Stomach (tissue), 9 donors: ENCODE measurements around the gene NXPH2. TPM values are rescaled to one million over a fixed set of nuclear protein-coding genes. Genes with fewer than 3 reads are reported as not detected.

Source experiments
- DNase-seq, 2 donors: peaks; one replicate each; pipeline versions ENCODE4 v3.0.0 to v3.0.0-alpha.2; 2013 to 2019
- H3K27ac ChIP-seq, 5 donors: fragments of 200-600 bp in 4 of 5; sonication (generic) in 4 of 5; one replicate each; pipeline ENCODE4 v1.5.1; 2013 to 2019; ENCODE audit warnings: mild to moderate bottlenecking in 1 of 5, moderate library complexity in 1 of 5
- H3K27me3 ChIP-seq, 3 donors: fragments of 200-600 bp; sonication (generic); one replicate each; pipeline ENCODE4 v1.5.1; 2017 to 2019; ENCODE audit warnings: mixed run types in 1 of 3
- H3K36me3 ChIP-seq, 4 donors: fragments of 200-600 bp; sonication (generic); 1 replicate in 3 of 4; 2 replicates in 1 of 4; pipeline ENCODE4 v1.5.1; 2016 to 2019
- H3K4me1 ChIP-seq, 4 donors: fragments of 200-600 bp; sonication (generic); one replicate each; pipeline ENCODE4 v1.5.1; 2016 to 2019
- H3K4me3 ChIP-seq, 4 donors: fragments of 200-600 bp; sonication (generic) in 3 of 4; one replicate each; pipeline ENCODE4 v1.5.1; 2016 to 2019; ENCODE audit warnings: mild to moderate bottlenecking in 1 of 4
- H3K9me3 ChIP-seq, 4 donors: fragments of 200-600 bp; sonication (generic); one replicate each; pipeline ENCODE4 v1.5.1; 2016 to 2019
- CTCF ChIP-seq, 7 experiments: fragments of 450-650 bp in 4 of 7; fragments of 200-600 bp in 3 of 7; sonication (generic) in 3 of 7; IDR thresholded peaks; one replicate each; pipeline ENCODE4 v1.5.1; 2016 to 2019; ENCODE audit warnings: antibody characterized with exemption in 7 of 7, control low read depth in 2 of 7, mild to moderate bottlenecking in 1 of 7
- EP300 ChIP-seq: sonication (generic); formaldehyde crosslinking; IDR thresholded peaks from one replicate; pipeline ENCODE4 v1.6.1; 2017; ENCODE audit warnings: antibody characterized with exemption
- POLR2A ChIP-seq, 4 donors: fragments of 450-650 bp; IDR thresholded peaks; one replicate each; pipeline ENCODE4 v1.6.1; 2016; ENCODE audit warnings: antibody characterized with exemption in 4 of 4, control low read depth in 2 of 4, mild to moderate bottlenecking in 1 of 4, moderate library complexity in 1 of 4
- POLR2AphosphoS5 ChIP-seq, 3 donors: sonication (generic); formaldehyde crosslinking; IDR thresholded peaks; one replicate each; pipeline ENCODE4 v1.6.1; 2016; ENCODE audit warnings: antibody characterized with exemption in 3 of 3
- WGBS, 5 donors: extraction: QIAGEN DNeasy Blood & Tissue Kit in 3 of 5; methylation state at CpG; one replicate each; pipeline versions ENCODE4 v1.1.5 to v1.1.7; 2013 to 2018; 5-methylcytosine and 5-hydroxymethylcytosine counted together
- intact Hi-C: fragments of 100-400 bp; cut with DNase I; formaldehyde crosslinking; loops from one replicate; pipeline ENCODE4 v1.15.1; 2023; ENCODE audit warnings: low total_unique reads
- polyA plus RNA-seq, 3 donors: library from polyadenylated mRNA; stranded (reverse); fragments of 200-250 nt; gene quantifications; one replicate each; pipeline ENCODE4 v1.2.3, GENCODE V29; 2013
- total RNA-seq, 5 donors: library from RNA; depleted of rRNA; stranded (reverse); fragments of >200 nt; gene quantifications; one replicate each; pipeline versions ENCODE4 v1.1.0 to v1.2.3, GENCODE V29; 2014 to 2016
- donor health status: healthy with polysubstance abuse.
- donor health status: Bipolar disorder and iron deficiency.
- donor health status: healthy.

The NXPH2 gene
- total and polyA plus RNA-seq, 8 donors, result 1.1 TPM; not detected in 7

- H3K4me1 ChIP-seq, result no peaks in the 10 kb centered on the region
- no peaks in the 10 kb centered on the region for H3K9me3 ChIP-seq
- intact Hi-C loops, result no loop called here
- no peak overlapping the region for H3K4me3 ChIP-seq
- no peak overlapping the region for H3K27ac ChIP-seq
- no peak for DNase-seq
- 81 to 91% (median 86%) methylated on average over 8 of the region's 8 CpGs for WGBS, 5 donors
- no peak for TF ChIP-seq POLR2AphosphoS5 (IDR thresholded peaks at IDR 0.05)
- no peak for TF ChIP-seq POLR2A (IDR thresholded peaks at IDR 0.05)
- TF ChIP-seq CTCF (IDR thresholded peaks at IDR 0.05), result no peak
- TF ChIP-seq EP300, result no peak
- H3K36me3 ChIP-seq, result no peaks in the 10 kb centered on the region
- no peaks in the 10 kb centered on the region for H3K27me3 ChIP-seq
Observed at GRCh38 chr2:138700716-138701115, 79.5 kb downstream of the NXPH2 start.

GRCh38 chr2:138699421-138699820 is 80.8 kb downstream of the NXPH2 start:
- intact Hi-C loops, result no loop called here
- WGBS, 5 donors, result 55 to 72% (median 61%) methylated on average over 8 of the region's 8 CpGs
- H3K4me3 ChIP-seq, result no peak overlapping the region

GRCh38 chr2:138698428-138698827 is 81.8 kb downstream of the NXPH2 start:
- H3K4me3 ChIP-seq, result no peak overlapping the region
- no peak for DNase-seq
- H3K9me3 ChIP-seq, result no peaks in the 10 kb centered on the region
- intact Hi-C loops, result no loop called here
- TF ChIP-seq CTCF (IDR thresholded peaks at IDR 0.05), result no peak
- no peak for TF ChIP-seq POLR2A (IDR thresholded peaks at IDR 0.05)
- no peak for TF ChIP-seq POLR2AphosphoS5 (IDR thresholded peaks at IDR 0.05)
- TF ChIP-seq EP300, result no peak
- H3K27ac ChIP-seq, result no peak overlapping the region
- 84 to 91% (median 90%) methylated on average over 6 of the region's 6 CpGs for WGBS, 5 donors
- no peaks in the 10 kb centered on the region for H3K27me3 ChIP-seq
- no peaks in the 10 kb centered on the region for H3K4me1 ChIP-seq
- no peaks in the 10 kb centered on the region for H3K36me3 ChIP-seq

More at GRCh38 chr2:138699421-138699820, 80.8 kb downstream of the NXPH2 start:
- Histone ChIP-seq H3K4me1 (no peaks in the 10 kb centered on the region), H3K36me3 (no peaks in the 10 kb centered on the region), H3K27me3 (no peaks in the 10 kb centered on the region), H3K9me3 (no peaks in the 10 kb centered on the region), H3K27ac (no peak overlapping the region)
- no peak for TF ChIP-seq POLR2AphosphoS5 (IDR thresholded peaks at IDR 0.05)
- no peak for TF ChIP-seq POLR2A (IDR thresholded peaks at IDR 0.05)
- TF ChIP-seq CTCF (IDR thresholded peaks at IDR 0.05), result no peak
- no peak for TF ChIP-seq EP300
- DNase-seq, result no peak

- H3K4me1 ChIP-seq, result no peaks in the 10 kb centered on the region
- H3K27me3 ChIP-seq, result no peaks in the 10 kb centered on the region
- intact Hi-C loops, result no loop called here
- H3K36me3 ChIP-seq, result no peaks in the 10 kb centered on the region
- WGBS, 5 donors, result 92 to 100% (median 95%) methylated on average over 1 of the region's 1 CpG
- TF ChIP-seq POLR2A (IDR thresholded peaks at IDR 0.05), result no peak
- H3K4me3 ChIP-seq, result no peak overlapping the region
- DNase-seq, result no peak
- no peak overlapping the region for H3K27ac ChIP-seq
- H3K9me3 ChIP-seq, result no peaks in the 10 kb centered on the region
Observed at GRCh38 chr2:138691667-138692066, 88.5 kb downstream of the NXPH2 start.

- WGBS, 5 donors, result 41 to 47% (median 45%) methylated on average over 4 of the region's 4 CpGs
- H3K27ac ChIP-seq, result no peak overlapping the region
- no peak for TF ChIP-seq POLR2AphosphoS5 (IDR thresholded peaks at IDR 0.05)
- TF ChIP-seq CTCF (IDR thresholded peaks at IDR 0.05), result no peak
- no peak for TF ChIP-seq POLR2A (IDR thresholded peaks at IDR 0.05)
- no peak for TF ChIP-seq EP300
Observed at GRCh38 chr2:138689705-138690104, 90.5 kb downstream of the NXPH2 start.

More at GRCh38 chr2:138689705-138690104, 90.5 kb downstream of the NXPH2 start:
- Histone ChIP-seq H3K4me3 (no peak overlapping the region), H3K27me3 (no peaks in the 10 kb centered on the region), H3K9me3 (no peaks in the 10 kb centered on the region), H3K36me3 (no peaks in the 10 kb centered on the region), H3K4me1 (no peaks in the 10 kb centered on the region)
- peak in 1 of 2 donors; percentile 17 for DNase-seq
- intact Hi-C loops, result no loop called here
